ENCODE results near the gene SPPL3. TPM values are rescaled to one million over a fixed set of nuclear protein-coding genes. Genes with fewer than 3 reads are reported as not detected.

The SPPL3 gene
- total RNA-seq, 1 donor from 2014 or later: 67.6 TPM

- Mint-ChIP-seq H3K27ac (no peak overlapping the region), H3K4me1 (ENCODE audit: unreplicated experiment) (peaks cover 14% of the 10 kb centered on the region), H3K27me3 (no peaks in the 10 kb centered on the region), H3K4me3 (no peak overlapping the region), H3K9me3 (no peaks in the 10 kb centered on the region), H3K36me3 (peaks cover 22% of the 10 kb centered on the region)
- TF ChIP-seq, protein P1, sequence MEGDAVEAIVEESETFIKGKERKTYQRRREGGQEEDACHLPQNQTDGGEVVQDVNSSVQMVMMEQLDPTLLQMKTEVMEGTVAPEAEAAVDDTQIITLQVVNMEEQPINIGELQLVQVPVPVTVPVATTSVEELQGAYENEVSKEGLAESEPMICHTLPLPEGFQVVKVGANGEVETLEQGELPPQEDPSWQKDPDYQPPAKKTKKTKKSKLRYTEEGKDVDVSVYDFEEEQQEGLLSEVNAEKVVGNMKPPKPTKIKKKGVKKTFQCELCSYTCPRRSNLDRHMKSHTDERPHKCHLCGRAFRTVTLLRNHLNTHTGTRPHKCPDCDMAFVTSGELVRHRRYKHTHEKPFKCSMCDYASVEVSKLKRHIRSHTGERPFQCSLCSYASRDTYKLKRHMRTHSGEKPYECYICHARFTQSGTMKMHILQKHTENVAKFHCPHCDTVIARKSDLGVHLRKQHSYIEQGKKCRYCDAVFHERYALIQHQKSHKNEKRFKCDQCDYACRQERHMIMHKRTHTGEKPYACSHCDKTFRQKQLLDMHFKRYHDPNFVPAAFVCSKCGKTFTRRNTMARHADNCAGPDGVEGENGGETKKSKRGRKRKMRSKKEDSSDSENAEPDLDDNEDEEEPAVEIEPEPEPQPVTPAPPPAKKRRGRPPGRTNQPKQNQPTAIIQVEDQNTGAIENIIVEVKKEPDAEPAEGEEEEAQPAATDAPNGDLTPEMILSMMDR (conservative IDR thresholded peaks at IDR 0.05): no peak
- no peak for DNase-seq (ENCODE audit: extremely low spot score, unreplicated experiment)
Measured at GRCh38 chr12:120861074-120861795, 42.9 kb downstream of the SPPL3 start.

GRCh38 chr12:120858306-120859088 lies 45.7 kb downstream of the SPPL3 start:
- TF ChIP-seq, protein P1 (conservative IDR thresholded peaks at IDR 0.05): no peak
- Mint-ChIP-seq H3K27ac (no peak overlapping the region), H3K27me3 (no peaks in the 10 kb centered on the region), H3K4me3 (no peak overlapping the region), H3K4me1 (ENCODE audit: unreplicated experiment) (peaks cover 13% of the 10 kb centered on the region), H3K9me3 (no peaks in the 10 kb centered on the region), H3K36me3 (peaks cover 18% of the 10 kb centered on the region)
- no peak for DNase-seq (ENCODE audit: extremely low spot score, unreplicated experiment)

- H3K27me3 Mint-ChIP-seq: no peaks in the 10 kb centered on the region
- H3K4me3 Mint-ChIP-seq: no peak overlapping the region
- TF ChIP-seq, protein P1 (conservative IDR thresholded peaks at IDR 0.05): no peak
- no peak overlapping the region for H3K27ac Mint-ChIP-seq
- peaks cover 13% of the 10 kb centered on the region for H3K4me1 Mint-ChIP-seq (ENCODE audit: unreplicated experiment)
- DNase-seq (ENCODE audit: extremely low spot score, unreplicated experiment): no peak
- H3K36me3 Mint-ChIP-seq: peaks cover 18% of the 10 kb centered on the region
- H3K9me3 Mint-ChIP-seq: no peaks in the 10 kb centered on the region
Measured at GRCh38 chr12:120856980-120857379, 47.2 kb downstream of the SPPL3 start.

- no peak for DNase-seq (ENCODE audit: extremely low spot score, unreplicated experiment)
- Mint-ChIP-seq H3K4me3 (no peak overlapping the region), H3K4me1 (ENCODE audit: unreplicated experiment) (peaks cover 13% of the 10 kb centered on the region), H3K9me3 (no peaks in the 10 kb centered on the region), H3K27me3 (no peaks in the 10 kb centered on the region), H3K27ac (no peak overlapping the region), H3K36me3 (peaks cover 14% of the 10 kb centered on the region)
- TF ChIP-seq, protein P1 (conservative IDR thresholded peaks at IDR 0.05): no peak
Measured at GRCh38 chr12:120855823-120856588, 48.2 kb downstream of the SPPL3 start.

- Mint-ChIP-seq H3K4me1 (ENCODE audit: unreplicated experiment) (peaks cover 15% of the 10 kb centered on the region), H3K36me3 (peaks cover 18% of the 10 kb centered on the region), H3K9me3 (no peaks in the 10 kb centered on the region), H3K27me3 (no peaks in the 10 kb centered on the region), H3K4me3 (no peak overlapping the region), H3K27ac (no peak overlapping the region)
- no peak for DNase-seq (ENCODE audit: extremely low spot score, unreplicated experiment)
- TF ChIP-seq, protein P1 (conservative IDR thresholded peaks at IDR 0.05): no peak
Measured at GRCh38 chr12:120854804-120855203, 49.4 kb downstream of the SPPL3 start.
